ENCODE measurements around the gene DNAJC4.
A peak's percentile ranks its signal among the peaks of the same experiment; 100 is the strongest.

The DNAJC4 gene

GRCh38 chr11:64211181-64211872 is 19.0 kb upstream of the DNAJC4 start:
- no peak overlapping the region for H3K9ac ChIP-seq (ENCODE audit: low read length)
- no peak overlapping the region for H3K27ac ChIP-seq (ENCODE audit: low read depth, low read length, poor library complexity, severe bottlenecking)
- no peaks in the 10 kb centered on the region for H3K79me2 ChIP-seq (ENCODE audit: insufficient read depth, low read length)
- H3K4me3 ChIP-seq (ENCODE audit: low read depth, low read length, poor library complexity, severe bottlenecking) = no peak overlapping the region
- H3K9me2 ChIP-seq (ENCODE audit: low read depth, low read length) = no peaks in the 10 kb centered on the region
- no peak for TF ChIP-seq CTCF (IDR thresholded peaks at IDR 0.05; ENCODE audit: low read length)
- TF ChIP-seq EZH2 (IDR thresholded peaks at IDR 0.05; ENCODE audit: borderline replicate concordance, low read length) = no peak
- H4K20me1 ChIP-seq (ENCODE audit: insufficient read depth, low read length) = no peaks in the 10 kb centered on the region
- H2AFZ ChIP-seq (ENCODE audit: low read length) = no peak overlapping the region
- peaks cover 63% of the 10 kb centered on the region for H3K36me3 ChIP-seq (ENCODE audit: insufficient read depth, low read length)
- peaks cover 29% of the 10 kb centered on the region for H3K4me1 ChIP-seq (ENCODE audit: insufficient read depth, low read length, severe bottlenecking)
- H3K27me3 ChIP-seq (ENCODE audit: insufficient read depth, low read length) = no peaks in the 10 kb centered on the region
- H3K4me2 ChIP-seq (ENCODE audit: low read length) = no peak overlapping the region
- H3F3A ChIP-seq (ENCODE audit: insufficient read depth, low read length) = no peaks in the 10 kb centered on the region
- H3K9me3 ChIP-seq (ENCODE audit: low read length) = no peaks in the 10 kb centered on the region

GRCh38 chr11:64216879-64217278 is 13.5 kb upstream of the DNAJC4 start:
- H2AFZ ChIP-seq (ENCODE audit: low read length) = no peak overlapping the region
- no peaks in the 10 kb centered on the region for H3K9me3 ChIP-seq (ENCODE audit: low read length)
- H3F3A ChIP-seq (ENCODE audit: insufficient read depth, low read length) = no peaks in the 10 kb centered on the region
- no peak overlapping the region for H3K4me2 ChIP-seq (ENCODE audit: low read length)
- no peaks in the 10 kb centered on the region for H3K4me1 ChIP-seq (ENCODE audit: insufficient read depth, low read length, severe bottlenecking)
- no peak overlapping the region for H3K9ac ChIP-seq (ENCODE audit: low read length)
- no peaks in the 10 kb centered on the region for H3K79me2 ChIP-seq (ENCODE audit: insufficient read depth, low read length)
- no peaks in the 10 kb centered on the region for H3K27me3 ChIP-seq (ENCODE audit: insufficient read depth, low read length)
- no peak overlapping the region for H3K27ac ChIP-seq (ENCODE audit: low read depth, low read length, poor library complexity, severe bottlenecking)
- no peak overlapping the region for H3K4me3 ChIP-seq (ENCODE audit: low read depth, low read length, poor library complexity, severe bottlenecking)
- H4K20me1 ChIP-seq (ENCODE audit: insufficient read depth, low read length) = no peaks in the 10 kb centered on the region
- no peaks in the 10 kb centered on the region for H3K9me2 ChIP-seq (ENCODE audit: low read depth, low read length)
- TF ChIP-seq CTCF (IDR thresholded peaks at IDR 0.05; ENCODE audit: low read length) = peak; percentile 40
- no peak for TF ChIP-seq EZH2 (IDR thresholded peaks at IDR 0.05; ENCODE audit: borderline replicate concordance, low read length)
- peaks cover 58% of the 10 kb centered on the region for H3K36me3 ChIP-seq (ENCODE audit: insufficient read depth, low read length)

- no peaks in the 10 kb centered on the region for H3K9me3 ChIP-seq (ENCODE audit: low read length)
- TF ChIP-seq EZH2 (IDR thresholded peaks at IDR 0.05; ENCODE audit: borderline replicate concordance, low read length) = no peak
- TF ChIP-seq CTCF (IDR thresholded peaks at IDR 0.05; ENCODE audit: low read length) = no peak
- H3K27ac ChIP-seq (ENCODE audit: low read depth, low read length, poor library complexity, severe bottlenecking) = no peak overlapping the region
- no peak overlapping the region for H2AFZ ChIP-seq (ENCODE audit: low read length)
- no peak overlapping the region for H3K4me2 ChIP-seq (ENCODE audit: low read length)
- H3F3A ChIP-seq (ENCODE audit: insufficient read depth, low read length) = no peaks in the 10 kb centered on the region
- peaks cover 59% of the 10 kb centered on the region for H3K36me3 ChIP-seq (ENCODE audit: insufficient read depth, low read length)
- H3K9me2 ChIP-seq (ENCODE audit: low read depth, low read length) = no peaks in the 10 kb centered on the region
- H4K20me1 ChIP-seq (ENCODE audit: insufficient read depth, low read length) = no peaks in the 10 kb centered on the region
- no peaks in the 10 kb centered on the region for H3K79me2 ChIP-seq (ENCODE audit: insufficient read depth, low read length)
- H3K4me3 ChIP-seq (ENCODE audit: low read depth, low read length, poor library complexity, severe bottlenecking) = no peak overlapping the region
- H3K4me1 ChIP-seq (ENCODE audit: insufficient read depth, low read length, severe bottlenecking) = no peaks in the 10 kb centered on the region
- H3K9ac ChIP-seq (ENCODE audit: low read length) = no peak overlapping the region
- no peaks in the 10 kb centered on the region for H3K27me3 ChIP-seq (ENCODE audit: insufficient read depth, low read length)
These were observed 11.6 kb upstream of the DNAJC4 start for GRCh38 chr11:64218628-64219353.

All from OCI-LY1 (cell line).